ENCODE data around the gene NPHP4. TPM values are rescaled to one million over a fixed set of nuclear protein-coding genes. Genes with fewer than 3 reads are reported as not detected.

Gene NPHP4
- total and polyA plus RNA-seq, 10 of the 15 experiments (the other 5 are each of a cell fraction or from before 2014, with no cell fraction given): 0.16 to 10.5 (median 3.1) TPM

GRCh38 chr1:5979536-5980313 is 12.5 kb downstream of the NPHP4 start (continued):
- no peak for TF ChIP-seq PRDM15 (CRISPR knock-in tag; IDR thresholded peaks at IDR 0.05)
- TF ChIP-seq CEBPB (IDR thresholded peaks at IDR 0.05; ENCODE audit: borderline replicate concordance in 1 of 2, low read depth in 2 of 2, low read length in 2 of 2): no peak
- TF ChIP-seq, protein P1, sequence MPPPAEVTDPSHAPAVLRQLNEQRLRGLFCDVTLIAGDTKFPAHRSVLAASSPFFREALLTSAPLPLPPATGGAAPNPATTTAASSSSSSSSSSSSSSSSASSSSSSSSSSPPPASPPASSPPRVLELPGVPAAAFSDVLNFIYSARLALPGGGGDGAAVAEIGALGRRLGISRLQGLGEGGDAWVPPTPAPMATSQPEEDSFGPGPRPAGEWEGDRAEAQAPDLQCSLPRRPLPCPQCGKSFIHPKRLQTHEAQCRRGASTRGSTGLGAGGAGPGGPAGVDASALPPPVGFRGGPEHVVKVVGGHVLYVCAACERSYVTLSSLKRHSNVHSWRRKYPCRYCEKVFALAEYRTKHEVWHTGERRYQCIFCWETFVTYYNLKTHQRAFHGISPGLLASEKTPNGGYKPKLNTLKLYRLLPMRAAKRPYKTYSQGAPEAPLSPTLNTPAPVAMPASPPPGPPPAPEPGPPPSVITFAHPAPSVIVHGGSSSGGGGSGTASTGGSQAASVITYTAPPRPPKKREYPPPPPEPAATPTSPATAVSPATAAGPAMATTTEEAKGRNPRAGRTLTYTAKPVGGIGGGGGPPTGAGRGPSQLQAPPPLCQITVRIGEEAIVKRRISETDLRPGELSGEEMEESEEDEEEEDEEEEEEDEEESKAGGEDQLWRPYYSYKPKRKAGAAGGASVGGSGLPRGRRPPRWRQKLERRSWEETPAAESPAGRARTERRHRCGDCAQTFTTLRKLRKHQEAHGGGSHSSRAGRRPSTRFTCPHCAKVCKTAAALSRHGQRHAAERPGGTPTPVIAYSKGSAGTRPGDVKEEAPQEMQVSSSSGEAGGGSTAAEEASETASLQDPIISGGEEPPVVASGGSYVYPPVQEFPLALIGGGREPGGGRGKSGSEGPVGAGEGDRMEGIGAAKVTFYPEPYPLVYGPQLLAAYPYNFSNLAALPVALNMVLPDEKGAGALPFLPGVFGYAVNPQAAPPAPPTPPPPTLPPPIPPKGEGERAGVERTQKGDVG (CRISPR knock-in tag; IDR thresholded peaks at IDR 0.05): no peak
- TF ChIP-seq FOS (IDR thresholded peaks at IDR 0.05; ENCODE audit: borderline replicate concordance, extremely low read depth, insufficient read length): no peak
- no peak for TF ChIP-seq ATF7 (IDR thresholded peaks at IDR 0.05; ENCODE audit: low read depth)

All from GM12878 (cell line).